Measurements from ENCODE around the gene MCRIP2. TPM values are rescaled to one million over a fixed set of nuclear protein-coding genes. Genes with fewer than 3 reads are reported as not detected.

MCRIP2 gene
- total RNA-seq, 1 donor from 2014 or later, result 2.9 TPM

DNA sequence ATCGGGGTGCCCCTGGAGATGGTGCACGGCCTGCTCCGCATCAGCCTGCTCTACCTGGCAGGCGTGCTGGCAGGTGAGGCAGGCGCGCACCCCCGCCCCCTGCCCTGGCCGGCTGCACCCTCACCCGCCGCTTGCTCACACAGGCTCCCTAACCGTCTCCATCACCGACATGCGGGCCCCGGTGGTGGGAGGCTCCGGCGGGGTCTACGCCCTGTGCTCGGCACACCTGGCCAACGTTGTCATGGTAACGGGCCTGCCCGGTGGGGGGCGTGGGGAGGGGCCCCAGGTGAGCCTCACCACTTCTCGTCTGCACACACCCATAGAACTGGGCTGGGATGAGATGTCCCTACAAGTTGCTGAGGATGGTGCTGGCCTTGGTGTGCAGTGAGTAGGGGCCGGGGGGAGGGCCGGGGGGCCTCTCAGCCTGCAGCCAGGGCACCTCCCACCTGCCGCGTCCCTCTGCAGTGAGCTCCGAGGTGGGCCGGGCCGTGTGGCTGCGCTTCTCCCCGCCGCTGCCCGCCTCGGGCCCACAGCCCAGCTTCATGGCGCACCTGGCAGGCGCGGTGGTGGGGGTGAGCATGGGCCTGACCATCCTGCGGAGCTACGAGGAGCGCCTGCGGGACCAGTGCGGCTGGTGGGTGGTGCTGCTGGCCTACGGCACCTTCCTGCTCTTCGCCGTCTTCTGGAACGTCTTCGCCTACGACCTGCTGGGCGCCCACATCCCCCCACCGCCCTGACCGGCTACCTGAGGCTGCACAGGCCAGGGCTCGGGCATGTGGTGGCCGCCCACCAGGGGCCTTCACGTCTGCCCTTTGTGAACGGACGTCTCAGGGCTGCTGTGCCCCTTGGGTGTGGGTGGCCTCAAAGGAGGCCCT lies 35.9 kb downstream of the MCRIP2 start:
- TF ChIP-seq, protein P1, sequence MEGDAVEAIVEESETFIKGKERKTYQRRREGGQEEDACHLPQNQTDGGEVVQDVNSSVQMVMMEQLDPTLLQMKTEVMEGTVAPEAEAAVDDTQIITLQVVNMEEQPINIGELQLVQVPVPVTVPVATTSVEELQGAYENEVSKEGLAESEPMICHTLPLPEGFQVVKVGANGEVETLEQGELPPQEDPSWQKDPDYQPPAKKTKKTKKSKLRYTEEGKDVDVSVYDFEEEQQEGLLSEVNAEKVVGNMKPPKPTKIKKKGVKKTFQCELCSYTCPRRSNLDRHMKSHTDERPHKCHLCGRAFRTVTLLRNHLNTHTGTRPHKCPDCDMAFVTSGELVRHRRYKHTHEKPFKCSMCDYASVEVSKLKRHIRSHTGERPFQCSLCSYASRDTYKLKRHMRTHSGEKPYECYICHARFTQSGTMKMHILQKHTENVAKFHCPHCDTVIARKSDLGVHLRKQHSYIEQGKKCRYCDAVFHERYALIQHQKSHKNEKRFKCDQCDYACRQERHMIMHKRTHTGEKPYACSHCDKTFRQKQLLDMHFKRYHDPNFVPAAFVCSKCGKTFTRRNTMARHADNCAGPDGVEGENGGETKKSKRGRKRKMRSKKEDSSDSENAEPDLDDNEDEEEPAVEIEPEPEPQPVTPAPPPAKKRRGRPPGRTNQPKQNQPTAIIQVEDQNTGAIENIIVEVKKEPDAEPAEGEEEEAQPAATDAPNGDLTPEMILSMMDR (IDR thresholded peaks at IDR 0.05; ENCODE audit: unreplicated experiment), result no peak
- Mint-ChIP-seq H3K27me3 (ENCODE audit: unreplicated experiment) (peaks cover 20% of the 10 kb centered on the region), H3K4me3 (ENCODE audit: unreplicated experiment) (no peak overlapping the region), H3K9me3 (ENCODE audit: unreplicated experiment) (no peaks in the 10 kb centered on the region), H3K4me1 (ENCODE audit: unreplicated experiment) (peaks cover 5% of the 10 kb centered on the region), H3K27ac (ENCODE audit: unreplicated experiment) (no peak overlapping the region), H3K36me3 (ENCODE audit: low read depth, unreplicated experiment) (peaks cover 3% of the 10 kb centered on the region)
- DNase-seq (ENCODE audit: low spot score), result no peak

DNA sequence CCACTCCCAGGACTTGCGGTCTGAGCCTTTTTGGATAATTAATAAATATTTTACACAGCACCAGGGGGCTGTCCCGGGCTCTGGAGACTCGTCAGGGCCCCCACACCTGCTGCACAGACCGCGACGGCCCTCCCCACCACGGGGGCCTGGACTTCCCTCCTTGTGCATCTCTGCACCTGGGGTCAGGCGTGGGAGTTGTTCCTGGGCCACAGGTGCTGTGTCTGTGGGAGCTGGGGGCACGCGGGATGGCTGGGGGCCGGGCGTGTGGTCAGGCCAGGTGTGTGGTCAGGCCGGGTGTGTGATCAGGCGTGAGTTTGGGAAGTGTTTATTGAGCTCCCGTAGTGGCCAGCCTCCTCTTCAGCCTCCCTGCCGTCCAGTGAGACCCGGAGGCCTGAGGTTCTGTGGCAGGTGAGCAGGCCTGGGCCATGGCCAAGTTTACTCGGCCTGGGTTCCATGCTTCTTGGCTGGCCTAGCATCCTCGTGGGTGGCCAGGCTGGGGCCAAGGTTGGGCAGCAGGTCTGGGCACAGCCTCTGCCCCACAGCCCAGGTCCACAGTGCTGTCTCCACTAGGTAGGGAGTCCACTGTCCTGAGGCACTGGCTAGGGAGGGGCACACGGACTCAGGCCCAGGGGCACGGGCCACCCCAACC lies 36.7 kb downstream of the MCRIP2 start:
- H3K4me3 Mint-ChIP-seq (ENCODE audit: unreplicated experiment), result no peak overlapping the region
- H3K36me3 Mint-ChIP-seq (ENCODE audit: low read depth, unreplicated experiment), result peaks cover 5% of the 10 kb centered on the region
- peaks cover 20% of the 10 kb centered on the region for H3K27me3 Mint-ChIP-seq (ENCODE audit: unreplicated experiment)
- no peak for DNase-seq (ENCODE audit: low spot score)
- H3K9me3 Mint-ChIP-seq (ENCODE audit: unreplicated experiment), result no peaks in the 10 kb centered on the region
- TF ChIP-seq, protein P1 (IDR thresholded peaks at IDR 0.05; ENCODE audit: unreplicated experiment), result no peak
- peaks cover 6% of the 10 kb centered on the region for H3K4me1 Mint-ChIP-seq (ENCODE audit: unreplicated experiment)
- H3K27ac Mint-ChIP-seq (ENCODE audit: unreplicated experiment), result no peak overlapping the region

DNA sequence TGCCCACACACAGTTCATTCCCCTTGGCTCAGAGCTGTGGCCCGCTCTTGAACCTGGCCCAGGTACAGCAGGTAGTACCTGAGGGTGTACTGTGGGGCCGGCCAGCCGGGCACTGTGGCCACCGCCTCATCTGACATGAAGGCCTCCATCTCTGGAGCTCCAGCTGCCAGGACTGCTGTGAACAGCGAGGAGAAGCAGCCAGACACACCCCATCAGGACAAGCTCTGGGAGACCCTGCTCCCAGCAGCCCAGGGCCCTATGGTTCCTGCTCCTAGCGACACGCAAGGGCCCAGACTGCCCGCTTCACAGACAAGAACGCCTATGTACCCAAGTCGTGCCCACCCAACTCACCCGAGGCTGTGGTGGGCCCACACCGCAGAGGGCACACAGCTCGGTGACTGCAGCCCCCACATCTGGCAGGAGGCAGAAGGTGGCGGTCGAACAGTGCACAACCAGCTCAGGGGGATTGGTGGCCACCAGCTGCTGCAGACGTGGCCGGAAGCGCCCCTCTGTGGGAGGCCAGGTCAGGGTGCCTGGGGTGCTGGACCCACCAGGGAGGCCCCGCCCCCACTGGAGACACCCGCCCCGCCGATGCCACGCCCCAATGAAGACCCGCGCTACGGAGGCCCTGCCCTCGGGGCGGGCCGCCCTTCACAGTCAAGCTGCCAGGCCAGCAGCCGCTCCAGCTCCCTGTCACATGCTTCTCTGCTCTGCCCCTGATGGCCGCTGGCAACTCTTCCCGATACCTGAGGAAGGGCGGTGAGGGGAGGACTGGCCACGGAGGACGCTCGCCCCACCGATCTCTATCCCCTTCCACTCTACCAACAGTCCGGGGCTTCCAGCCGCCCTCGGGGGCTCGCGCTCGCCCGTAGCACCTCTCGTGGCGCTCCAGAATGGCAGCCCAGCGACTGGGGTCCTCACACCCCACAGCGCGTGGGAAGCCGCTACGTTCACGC lies 37.5 kb downstream of the MCRIP2 start:
- peak overlapping the region; percentile 84 for H3K4me3 Mint-ChIP-seq (ENCODE audit: unreplicated experiment)
- peaks cover 20% of the 10 kb centered on the region for H3K27me3 Mint-ChIP-seq (ENCODE audit: unreplicated experiment)
- DNase-seq (ENCODE audit: low spot score), result peak; percentile 57
- H3K27ac Mint-ChIP-seq (ENCODE audit: unreplicated experiment), result no peak overlapping the region
- H3K36me3 Mint-ChIP-seq (ENCODE audit: low read depth, unreplicated experiment), result peaks cover 5% of the 10 kb centered on the region
- H3K9me3 Mint-ChIP-seq (ENCODE audit: unreplicated experiment), result no peaks in the 10 kb centered on the region
- TF ChIP-seq, protein P1 (IDR thresholded peaks at IDR 0.05; ENCODE audit: unreplicated experiment), result no peak
- peaks cover 6% of the 10 kb centered on the region for H3K4me1 Mint-ChIP-seq (ENCODE audit: unreplicated experiment)

DNA sequence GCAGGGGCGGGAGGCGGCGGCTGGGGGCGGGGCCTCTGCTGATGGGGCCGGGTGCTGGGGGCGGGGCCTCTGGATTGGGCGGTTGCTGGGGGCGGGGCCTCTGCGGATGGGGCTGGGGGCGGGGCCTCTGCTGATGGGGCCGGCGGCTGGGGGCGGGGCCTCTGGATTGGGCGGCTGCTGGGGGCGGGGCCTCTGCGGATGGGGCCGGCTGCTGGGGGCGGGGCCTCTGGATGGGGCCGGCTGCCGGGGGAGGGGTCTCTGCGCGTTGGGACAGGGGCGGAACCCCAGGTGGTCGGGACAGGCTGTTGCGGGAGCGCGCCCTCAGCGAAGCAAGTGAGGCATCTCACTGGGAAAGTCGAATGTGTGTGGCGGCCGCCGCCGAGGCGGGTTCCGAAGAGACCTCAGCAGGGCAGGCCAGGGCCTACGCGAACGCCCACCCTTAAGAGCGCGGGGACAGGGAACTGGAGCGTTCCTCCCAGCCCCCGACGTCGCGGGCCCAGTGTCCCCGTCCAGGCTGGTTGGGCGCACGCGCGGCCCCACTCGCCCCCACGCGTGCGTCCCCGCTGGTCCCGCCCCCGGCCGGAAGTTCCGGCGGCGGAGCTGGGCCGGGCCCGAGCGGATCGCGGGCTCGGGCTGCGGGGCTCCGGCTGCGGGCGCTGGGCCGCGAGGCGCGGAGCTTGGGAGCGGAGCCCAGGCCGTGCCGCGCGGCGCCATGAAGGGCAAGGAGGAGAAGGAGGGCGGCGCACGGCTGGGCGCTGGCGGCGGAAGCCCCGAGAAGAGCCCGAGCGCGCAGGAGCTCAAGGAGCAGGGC lies 38.4 kb downstream of the MCRIP2 start, which contains the start of gene STUB1:
STUB1 (plus strand) TSS at position 597 of the 811 bp plus-strand sequence; CDS start at position 713, 116 bp downstream.
- Mint-ChIP-seq H3K9me3 (ENCODE audit: unreplicated experiment) (no peaks in the 10 kb centered on the region), H3K27ac (ENCODE audit: unreplicated experiment) (no peak within 1 kb of the TSS)

More for the DNA sequence above, 38.4 kb downstream of the MCRIP2 start, which contains the start of gene STUB1:
- DNase-seq (ENCODE audit: low spot score), result peak; percentile 94
- H3K4me3 Mint-ChIP-seq (ENCODE audit: unreplicated experiment), result peak within 1 kb of the TSS; percentile 90
- H3K4me1 Mint-ChIP-seq (ENCODE audit: unreplicated experiment), result peaks cover 6% of the 10 kb centered on the region
- TF ChIP-seq, protein P1 (IDR thresholded peaks at IDR 0.05; ENCODE audit: unreplicated experiment), result no peak
- H3K36me3 Mint-ChIP-seq (ENCODE audit: low read depth, unreplicated experiment), result peaks cover 5% of the 10 kb centered on the region
- peaks cover 17% of the 10 kb centered on the region for H3K27me3 Mint-ChIP-seq (ENCODE audit: unreplicated experiment)
